ENCODE results near the gene SIAH3. TPM values are rescaled to one million over a fixed set of nuclear protein-coding genes. Genes with fewer than 3 reads are reported as not detected.
"Not testable (repeated sequence)": the region's sequence is repeated elsewhere in the genome, so short reads cannot be mapped to it uniquely, and the experiment has no call there.

Gene SIAH3
- total RNA-seq, 6 experiments from 2014 or later: not detected

GRCh38 chr13:45876781-45877180 lies 25.2 kb upstream of the SIAH3 start:
- Histone ChIP-seq H3K36me3 (no peaks in the 10 kb centered on the region), H3K27me3 (no peaks in the 10 kb centered on the region), H3K4me1 (no peaks in the 10 kb centered on the region), H3K27ac (no peak overlapping the region), H3K9me3 (no peaks in the 10 kb centered on the region), H3K4me3 (no peak overlapping the region)
- ATAC-seq: no peak
- no peak for DNase-seq
- intact Hi-C loops (cut with DNase I): no loop called here
- no peak for TF ChIP-seq POLR2A (IDR thresholded peaks at IDR 0.05)
- TF ChIP-seq CTCF (IDR thresholded peaks at IDR 0.05): no peak
- WGBS (ENCODE audit: insufficient coverage, low coverage, low lambda C conversion rate, missing lambda C conversion rate): 85% methylated on average over 4 of the region's 4 CpGs

GRCh38 chr13:45875951-45876350 lies 24.4 kb upstream of the SIAH3 start:
- WGBS (ENCODE audit: insufficient coverage, low coverage, low lambda C conversion rate, missing lambda C conversion rate): 84% methylated on average over 8 of the region's 9 CpGs
- intact Hi-C loops (cut with DNase I): no loop called here
- DNase-seq (no peak), ATAC-seq (no peak)
- Histone ChIP-seq H3K27me3 (no peaks in the 10 kb centered on the region), H3K27ac (no peak overlapping the region), H3K4me3 (no peak overlapping the region), H3K4me1 (no peaks in the 10 kb centered on the region), H3K36me3 (no peaks in the 10 kb centered on the region), H3K9me3 (no peaks in the 10 kb centered on the region)
- no peak for TF ChIP-seq POLR2A (IDR thresholded peaks at IDR 0.05)
- TF ChIP-seq CTCF (IDR thresholded peaks at IDR 0.05): no peak

GRCh38 chr13:45873491-45874325 lies 22.2 kb upstream of the SIAH3 start:
- H3K27me3 ChIP-seq: no peaks in the 10 kb centered on the region
- no peaks in the 10 kb centered on the region for H3K9me3 ChIP-seq
- H3K36me3 ChIP-seq: no peaks in the 10 kb centered on the region
- H3K4me3 ChIP-seq: no peak overlapping the region
- TF ChIP-seq POLR2A (IDR thresholded peaks at IDR 0.05) (no peak), CTCF (IDR thresholded peaks at IDR 0.05) (no peak)
- WGBS (ENCODE audit: insufficient coverage, low coverage, low lambda C conversion rate, missing lambda C conversion rate): 64% methylated on average over 7 of the region's 8 CpGs
- ATAC-seq (no peak), DNase-seq (no peak)
- no peak overlapping the region for H3K27ac ChIP-seq
- intact Hi-C loops (cut with DNase I): no loop called here
- H3K4me1 ChIP-seq: no peaks in the 10 kb centered on the region

GRCh38 chr13:45872566-45872965 lies 21.0 kb upstream of the SIAH3 start:
- DNase-seq (no peak), ATAC-seq (no peak)
- no peak overlapping the region for H3K4me3 ChIP-seq
- 62% methylated on average over 2 of the region's 3 CpGs for WGBS (ENCODE audit: insufficient coverage, low coverage, low lambda C conversion rate, missing lambda C conversion rate)
- TF ChIP-seq POLR2A (IDR thresholded peaks at IDR 0.05) (no peak), CTCF (IDR thresholded peaks at IDR 0.05) (no peak)
- H3K9me3 ChIP-seq: no peaks in the 10 kb centered on the region
- H3K36me3 ChIP-seq: no peaks in the 10 kb centered on the region
- no peaks in the 10 kb centered on the region for H3K27me3 ChIP-seq
- H3K4me1 ChIP-seq: no peaks in the 10 kb centered on the region
- H3K27ac ChIP-seq: no peak overlapping the region
- intact Hi-C loops (cut with DNase I): no loop called here

GRCh38 chr13:45871201-45871600 lies 19.6 kb upstream of the SIAH3 start:
- DNase-seq; H3K27ac ChIP-seq; H3K4me3 ChIP-seq; H3K27me3 ChIP-seq; H3K36me3 ChIP-seq; H3K9me3 ChIP-seq; intact Hi-C loops (cut with DNase I); ATAC-seq; H3K4me1 ChIP-seq: not testable (repeated sequence)
- 68% methylated on average over 6 of the region's 6 CpGs for WGBS (ENCODE audit: insufficient coverage, low coverage, low lambda C conversion rate, missing lambda C conversion rate)

Measured in right lobe of liver (tissue), 6 donors.